Neuron (in vitro differentiated cells): ENCODE results near the gene GSK3B.

Experiments used
- H2AFZ ChIP-seq: one replicate; pipeline ENCODE4 v1.6.1; 2013; ENCODE audit warnings: low read depth, mild to moderate bottlenecking, inconsistent platforms, low read length, moderate library complexity
- H3K27me3 ChIP-seq: one replicate; pipeline ENCODE4 v1.6.1; 2013; ENCODE audit warnings: low read length; ENCODE audit not compliant: insufficient read depth
- H3K36me3 ChIP-seq: one replicate; pipeline ENCODE4 v1.6.1; 2013; ENCODE audit warnings: low read length; ENCODE audit not compliant: insufficient read depth
- H3K4me1 ChIP-seq: one replicate; pipeline ENCODE4 v1.6.1; 2013; ENCODE audit warnings: low read length; ENCODE audit not compliant: insufficient read depth
- H3K4me3 ChIP-seq: 2 replicates; pipeline ENCODE4 v1.5.1; 2013; ENCODE audit warnings: mild to moderate bottlenecking, low read length, moderate library complexity
- H3K9me3 ChIP-seq: one replicate; pipeline ENCODE4 v1.6.1; 2013; ENCODE audit warnings: low read length

GSK3B gene

DNA sequence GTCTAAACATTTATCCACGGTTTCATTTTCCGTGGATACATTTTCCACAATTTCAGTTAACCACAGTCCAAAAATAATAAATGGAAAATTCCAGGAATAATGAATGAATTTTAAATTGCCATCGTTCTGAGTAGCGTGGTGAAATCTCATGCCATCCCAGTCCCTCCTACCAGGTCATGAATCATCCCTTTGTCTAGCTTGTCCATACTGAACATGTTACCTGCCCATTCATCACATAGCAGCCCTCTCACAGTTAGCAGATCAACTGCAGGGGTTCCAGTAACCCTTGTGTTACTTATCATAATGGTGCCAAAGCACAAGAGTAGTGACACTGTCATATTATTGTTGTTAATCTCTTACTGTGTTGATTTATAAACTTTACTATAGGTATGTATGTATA, 124.5 kb downstream of the GSK3B start:
- Histone ChIP-seq H2AFZ (no peak overlapping the region), H3K9me3 (peaks cover 2% of the 10 kb centered on the region), H3K4me3 (no peak overlapping the region), H3K27me3 (no peaks in the 10 kb centered on the region), H3K4me1 (no peaks in the 10 kb centered on the region), H3K36me3 (no peaks in the 10 kb centered on the region)

GRCh38 chr3:119967353-119968006, 126.8 kb downstream of the GSK3B start:
- no peaks in the 10 kb centered on the region for H3K27me3 ChIP-seq
- H3K4me1 ChIP-seq = no peaks in the 10 kb centered on the region
- H3K4me3 ChIP-seq = no peak overlapping the region
- H3K9me3 ChIP-seq = peaks cover 6% of the 10 kb centered on the region
- H2AFZ ChIP-seq = no peak overlapping the region
- H3K36me3 ChIP-seq = peaks cover 3% of the 10 kb centered on the region

DNA sequence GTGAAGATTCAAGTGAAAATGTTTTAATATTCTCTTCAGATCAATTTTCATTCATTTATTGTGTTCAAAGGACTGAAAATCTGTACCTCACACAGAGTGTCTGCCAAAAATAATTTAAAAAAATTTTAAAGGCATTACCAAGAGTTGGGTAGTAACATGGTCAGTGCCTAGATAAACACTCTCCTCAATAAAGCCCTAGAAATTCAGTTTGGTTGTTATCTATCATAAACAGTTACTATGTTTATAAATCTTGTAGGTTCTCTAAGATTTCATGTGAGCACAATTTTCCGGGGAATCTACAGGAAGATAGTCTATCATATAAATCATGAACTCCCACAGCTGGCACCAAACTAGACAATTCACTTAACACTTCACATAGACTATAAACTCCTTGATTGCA, 128.6 kb downstream of the GSK3B start:
- Histone ChIP-seq H3K27me3 (no peaks in the 10 kb centered on the region), H3K9me3 (peaks cover 8% of the 10 kb centered on the region), H3K36me3 (peaks cover 3% of the 10 kb centered on the region), H3K4me3 (no peak overlapping the region), H3K4me1 (no peaks in the 10 kb centered on the region), H2AFZ (no peak overlapping the region)

DNA sequence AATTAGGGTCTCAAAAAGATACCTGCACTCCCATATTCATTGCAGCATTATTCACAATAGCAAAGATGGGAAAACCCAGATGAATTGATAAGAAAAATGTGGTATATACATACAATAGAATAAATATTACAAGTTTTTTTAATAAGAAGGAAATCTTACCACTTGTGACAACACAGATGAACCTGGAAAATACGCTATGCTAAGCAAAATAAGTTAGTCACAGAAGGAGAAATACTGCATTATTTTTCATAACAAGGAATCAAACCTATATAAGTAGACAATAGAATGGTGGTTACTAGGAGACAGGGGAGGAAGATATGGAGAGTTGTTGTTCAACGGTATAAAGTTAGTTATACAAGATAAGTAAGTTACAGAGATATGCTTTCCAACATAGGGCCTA, 130.0 kb downstream of the GSK3B start:
- no peak overlapping the region for H3K4me3 ChIP-seq
- no peak overlapping the region for H2AFZ ChIP-seq

GRCh38 chr3:119955972-119956371, 138.3 kb downstream of the GSK3B start:
- Histone ChIP-seq H3K4me3 (no peak overlapping the region), H3K9me3 (peaks cover 3% of the 10 kb centered on the region), H3K4me1 (no peaks in the 10 kb centered on the region), H2AFZ (no peak overlapping the region), H3K36me3 (peaks cover 2% of the 10 kb centered on the region), H3K27me3 (no peaks in the 10 kb centered on the region)

More for the DNA sequence above, 130.0 kb downstream of the GSK3B start:
- Histone ChIP-seq H3K27me3 (no peaks in the 10 kb centered on the region), H3K9me3 (peaks cover 8% of the 10 kb centered on the region), H3K36me3 (peaks cover 3% of the 10 kb centered on the region), H3K4me1 (no peaks in the 10 kb centered on the region)

GRCh38 chr3:119950666-119951325, 143.5 kb downstream of the GSK3B start:
- H3K4me3 ChIP-seq = no peak overlapping the region
- peaks cover under 1% of the 10 kb centered on the region for H3K36me3 ChIP-seq
- no peaks in the 10 kb centered on the region for H3K9me3 ChIP-seq
- H3K27me3 ChIP-seq = no peaks in the 10 kb centered on the region
- H3K4me1 ChIP-seq = no peaks in the 10 kb centered on the region
- no peak overlapping the region for H2AFZ ChIP-seq

GRCh38 chr3:119945291-119945690, 149.0 kb downstream of the GSK3B start:
- Histone ChIP-seq H3K9me3 (peaks cover 2% of the 10 kb centered on the region), H3K4me1 (no peaks in the 10 kb centered on the region), H3K4me3 (no peak overlapping the region), H3K36me3 (peaks cover 18% of the 10 kb centered on the region), H2AFZ (no peak overlapping the region), H3K27me3 (no peaks in the 10 kb centered on the region)

- Histone ChIP-seq H3K27me3 (no peaks in the 10 kb centered on the region), H3K4me3 (no peak overlapping the region), H3K36me3 (peaks cover 19% of the 10 kb centered on the region), H2AFZ (no peak overlapping the region), H3K9me3 (peaks cover 2% of the 10 kb centered on the region), H3K4me1 (no peaks in the 10 kb centered on the region)
Measured at GRCh38 chr3:119944091-119944490, 150.2 kb downstream of the GSK3B start.

- H3K27me3 ChIP-seq = no peaks in the 10 kb centered on the region
- peaks cover 11% of the 10 kb centered on the region for H3K36me3 ChIP-seq
- no peak overlapping the region for H3K4me3 ChIP-seq
- H2AFZ ChIP-seq = no peak overlapping the region
- peaks cover 4% of the 10 kb centered on the region for H3K9me3 ChIP-seq
- H3K4me1 ChIP-seq = no peaks in the 10 kb centered on the region
Measured at GRCh38 chr3:119939077-119939476, 155.2 kb downstream of the GSK3B start.

- Histone ChIP-seq H3K4me3 (no peak overlapping the region), H3K4me1 (no peaks in the 10 kb centered on the region), H3K9me3 (peaks cover 4% of the 10 kb centered on the region), H3K36me3 (peaks cover 8% of the 10 kb centered on the region), H2AFZ (no peak overlapping the region), H3K27me3 (no peaks in the 10 kb centered on the region)
Measured at GRCh38 chr3:119937229-119937628, 157.0 kb downstream of the GSK3B start.

GRCh38 chr3:119934249-119934648, 160.0 kb downstream of the GSK3B start:
- peaks cover 4% of the 10 kb centered on the region for H3K36me3 ChIP-seq
- H3K27me3 ChIP-seq = no peaks in the 10 kb centered on the region
- peaks cover 4% of the 10 kb centered on the region for H3K9me3 ChIP-seq
- no peak overlapping the region for H3K4me3 ChIP-seq
- no peaks in the 10 kb centered on the region for H3K4me1 ChIP-seq
- H2AFZ ChIP-seq = no peak overlapping the region

- peaks cover 4% of the 10 kb centered on the region for H3K9me3 ChIP-seq
Measured at GRCh38 chr3:119933207-119933606, 161.0 kb downstream of the GSK3B start.

DNA sequence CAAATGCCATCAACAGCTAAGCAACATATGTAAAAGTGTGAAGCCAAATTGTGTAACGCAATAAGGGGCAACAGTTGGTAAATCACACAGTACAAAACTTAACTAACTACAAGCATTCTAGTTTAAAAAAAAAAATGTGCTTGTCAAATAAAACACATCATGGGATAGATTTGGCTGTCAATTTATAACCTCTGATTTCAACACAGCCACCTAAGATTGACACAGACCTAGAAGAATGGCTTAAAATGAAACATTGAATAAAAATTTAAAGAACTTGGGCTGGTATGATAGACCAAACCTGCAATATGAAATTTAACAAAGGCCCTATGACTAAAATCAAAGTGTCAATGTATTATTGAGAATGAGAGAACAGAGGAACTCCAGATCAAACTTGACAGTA, 164.0 kb downstream of the GSK3B start:
- Histone ChIP-seq H3K9me3 (no peaks in the 10 kb centered on the region), H3K4me3 (no peak overlapping the region), H3K27me3 (no peaks in the 10 kb centered on the region), H2AFZ (no peak overlapping the region), H3K4me1 (no peaks in the 10 kb centered on the region), H3K36me3 (peaks cover 2% of the 10 kb centered on the region)

More at GRCh38 chr3:119933207-119933606, 161.0 kb downstream of the GSK3B start:
- no peaks in the 10 kb centered on the region for H3K27me3 ChIP-seq
- no peaks in the 10 kb centered on the region for H3K4me1 ChIP-seq
- peaks cover 2% of the 10 kb centered on the region for H3K36me3 ChIP-seq
- H2AFZ ChIP-seq = no peak overlapping the region
- no peak overlapping the region for H3K4me3 ChIP-seq
